Islet precursor cell (in vitro differentiated cells): ENCODE results near the gene BLM.
"Not testable (repeated sequence)": the region's sequence is repeated elsewhere in the genome, so short reads cannot be mapped to it uniquely, and the experiment has no call there.

Experiments
- DNase-seq: peaks from one replicate; pipeline ENCODE4 v3.0.0-alpha.2; 2018

The BLM gene

GRCh38 chr15:90740545-90740944 is 23.4 kb downstream of the BLM start:
- DNase-seq = not testable (repeated sequence)

- no peak for DNase-seq
Observed at GRCh38 chr15:90742087-90742486, 24.9 kb downstream of the BLM start.

GRCh38 chr15:90743407-90743806 is 26.3 kb downstream of the BLM start:
- no peak for DNase-seq

GRCh38 chr15:90744759-90745402 is 27.7 kb downstream of the BLM start:
- no peak for DNase-seq

- no peak for DNase-seq
Observed at GRCh38 chr15:90749754-90750153, 32.6 kb downstream of the BLM start.

- DNase-seq = no peak
Observed at GRCh38 chr15:90750186-90750585, 33.0 kb downstream of the BLM start.

- DNase-seq = no peak
Observed at GRCh38 chr15:90751300-90751825, 34.2 kb downstream of the BLM start.

GRCh38 chr15:90756916-90757315 is 39.8 kb downstream of the BLM start:
- DNase-seq = no peak

- DNase-seq = no peak
Observed at GRCh38 chr15:90757461-90757860, 40.3 kb downstream of the BLM start.

- DNase-seq = no peak
Observed at GRCh38 chr15:90760661-90761232, 43.6 kb downstream of the BLM start.

- no peak for DNase-seq
Observed at GRCh38 chr15:90761629-90762028, 44.5 kb downstream of the BLM start.

- no peak for DNase-seq
Observed at GRCh38 chr15:90762109-90762508, 45.0 kb downstream of the BLM start.

GRCh38 chr15:90763366-90764099 is 46.4 kb downstream of the BLM start:
- no peak for DNase-seq

- DNase-seq = no peak
Observed at GRCh38 chr15:90765531-90765930, 48.4 kb downstream of the BLM start.

- no peak for DNase-seq
Observed at GRCh38 chr15:90765966-90766365, 48.8 kb downstream of the BLM start.

- DNase-seq = no peak
Observed at GRCh38 chr15:90769375-90769774, 52.2 kb downstream of the BLM start.

GRCh38 chr15:90773485-90773884 is 56.3 kb downstream of the BLM start:
- no peak for DNase-seq

GRCh38 chr15:90774731-90775514 is 57.8 kb downstream of the BLM start:
- no peak for DNase-seq

GRCh38 chr15:90780916-90781315 is 63.8 kb downstream of the BLM start:
- DNase-seq = no peak

- no peak for DNase-seq
Observed at GRCh38 chr15:90782442-90782841, 65.3 kb downstream of the BLM start.

GRCh38 chr15:90787881-90788280 is 70.7 kb downstream of the BLM start:
- DNase-seq = no peak

GRCh38 chr15:90789462-90789861 is 72.3 kb downstream of the BLM start:
- DNase-seq = no peak

- no peak for DNase-seq
Observed at GRCh38 chr15:90790057-90790456, 72.9 kb downstream of the BLM start.
